ENCODE measurements around the gene PRKD1.

PRKD1 gene

GRCh38 chr14:29829851-29830250 lies 97.8 kb downstream of the PRKD1 start:
- DNase-seq: no peak

DNA sequence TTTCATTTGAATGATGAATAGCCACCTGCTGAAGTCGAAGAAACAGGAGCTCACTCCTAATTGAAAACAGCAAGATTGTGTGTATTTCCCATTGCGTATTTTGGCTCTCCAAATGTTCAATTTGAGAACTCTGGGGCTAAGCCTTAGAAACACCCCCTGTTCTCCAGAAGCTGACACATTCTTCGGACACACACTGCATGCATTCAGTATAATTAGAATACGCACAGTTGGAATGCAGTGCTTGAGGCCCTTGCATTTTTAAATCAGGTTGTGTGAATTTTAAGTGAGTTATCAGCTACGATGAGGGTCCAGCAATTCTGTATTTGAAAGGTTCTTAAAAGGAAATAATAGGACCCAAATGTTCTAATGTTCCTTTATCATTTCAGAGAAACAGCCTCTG lies 103.8 kb downstream of the PRKD1 start:
- DNase-seq: no peak

DNA sequence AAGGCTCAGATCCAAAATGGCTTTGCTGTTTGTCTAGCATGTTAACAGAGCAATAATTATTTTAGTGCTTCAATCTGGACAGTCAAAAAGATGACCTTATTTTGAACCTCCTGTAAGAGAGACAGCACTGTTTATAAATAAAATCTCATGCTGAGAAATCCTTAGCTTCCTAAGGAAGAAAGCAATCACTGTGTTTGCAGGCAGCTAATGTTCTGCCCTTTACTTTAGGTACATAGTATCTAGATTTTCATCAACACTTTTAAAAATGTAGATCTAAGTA lies 105.3 kb downstream of the PRKD1 start:
- no peak for DNase-seq

DNA sequence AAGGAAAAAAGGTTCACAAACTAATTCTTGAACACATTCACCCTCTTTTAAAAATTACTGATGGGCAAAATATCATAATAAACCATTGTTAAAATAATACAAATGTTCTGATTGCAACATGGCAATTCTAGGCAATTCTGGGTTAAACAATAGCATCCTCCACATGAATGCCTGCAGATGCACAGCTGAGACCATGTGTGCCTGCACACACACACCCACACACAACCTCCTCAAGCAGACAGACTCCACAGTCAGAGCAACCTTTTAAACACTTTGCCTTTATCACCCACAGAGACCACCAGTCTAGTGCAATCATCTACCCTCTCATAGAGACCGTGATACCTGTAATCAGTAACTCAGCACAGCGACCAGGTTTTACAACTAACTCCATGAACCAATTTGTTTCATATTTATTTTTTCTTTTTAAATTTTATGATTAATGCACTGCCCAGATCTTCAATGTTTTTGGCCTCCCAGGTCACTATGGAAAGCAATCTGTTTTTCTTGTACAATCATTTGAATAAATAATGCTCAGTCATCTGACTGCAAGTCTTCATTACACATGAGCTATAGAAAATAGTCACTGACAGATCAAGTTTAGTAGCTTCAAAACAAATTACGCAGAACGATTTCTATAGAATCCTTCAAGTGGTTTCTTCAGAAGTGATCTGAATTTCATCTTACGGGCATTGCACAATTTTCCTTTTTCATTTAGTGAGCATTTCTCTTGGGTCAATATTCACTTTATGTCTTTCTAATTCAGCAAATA lies 105.8 kb downstream of the PRKD1 start:
- no peak for DNase-seq

DNA sequence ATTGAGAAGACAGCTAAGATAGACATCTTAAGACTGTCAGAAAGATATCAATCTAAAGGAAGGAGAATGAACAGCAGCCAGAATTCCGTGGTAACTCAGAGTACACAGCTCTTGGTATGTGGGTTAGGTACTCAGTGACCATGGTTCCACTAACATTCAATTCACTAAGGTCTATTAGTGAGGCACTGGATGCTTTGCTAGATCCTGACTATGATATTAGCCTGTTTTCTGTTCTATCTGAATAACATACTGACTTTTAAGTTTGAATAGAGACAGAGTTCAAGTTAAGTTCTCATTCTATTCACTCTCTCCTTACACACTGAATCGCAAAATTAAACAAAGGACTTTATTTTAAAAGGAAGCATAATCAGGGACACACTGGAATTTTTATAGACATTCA lies 106.4 kb downstream of the PRKD1 start:
- no peak for DNase-seq

GRCh38 chr14:29820785-29821184 lies 106.9 kb downstream of the PRKD1 start:
- no peak for DNase-seq

DNA sequence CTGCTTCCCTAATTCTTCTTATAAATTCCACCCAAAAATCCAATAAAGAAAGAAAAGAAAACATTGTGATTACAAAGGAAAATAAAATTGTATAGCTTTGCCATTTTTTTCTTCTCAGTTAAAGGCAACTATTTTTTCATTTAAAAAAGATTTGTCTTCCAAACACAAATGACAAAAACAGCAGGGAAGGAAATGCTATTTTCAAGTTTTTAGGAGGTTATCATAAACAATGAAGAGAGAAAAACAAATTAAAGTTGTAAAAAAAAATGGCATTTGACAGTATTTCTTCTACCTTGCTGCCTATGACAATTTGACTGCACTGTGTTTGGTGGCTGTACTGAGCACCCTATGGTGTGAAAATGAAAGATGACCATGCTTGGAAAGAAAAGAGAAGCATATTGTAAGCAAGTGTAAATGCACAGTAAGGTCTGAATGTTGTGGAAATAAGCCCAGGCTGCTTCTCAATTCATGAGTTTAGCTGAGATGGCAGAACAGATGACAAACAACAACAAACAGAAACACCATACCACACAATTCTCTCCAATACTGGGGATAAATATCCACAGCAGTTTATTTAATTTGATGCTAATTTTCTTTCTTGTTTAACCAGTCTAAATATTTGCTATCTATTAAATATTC lies 109.8 kb downstream of the PRKD1 start:
- DNase-seq: no peak

GRCh38 chr14:29815016-29815674 lies 112.5 kb downstream of the PRKD1 start:
- DNase-seq: no peak

GRCh38 chr14:29814156-29815015 lies 113.3 kb downstream of the PRKD1 start:
- DNase-seq: no peak

GRCh38 chr14:29810682-29811081 lies 117.0 kb downstream of the PRKD1 start:
- no peak for DNase-seq

GRCh38 chr14:29810064-29810463 lies 117.6 kb downstream of the PRKD1 start:
- DNase-seq: no peak

GRCh38 chr14:29806124-29806517 lies 121.5 kb downstream of the PRKD1 start:
- no peak for DNase-seq

DNA sequence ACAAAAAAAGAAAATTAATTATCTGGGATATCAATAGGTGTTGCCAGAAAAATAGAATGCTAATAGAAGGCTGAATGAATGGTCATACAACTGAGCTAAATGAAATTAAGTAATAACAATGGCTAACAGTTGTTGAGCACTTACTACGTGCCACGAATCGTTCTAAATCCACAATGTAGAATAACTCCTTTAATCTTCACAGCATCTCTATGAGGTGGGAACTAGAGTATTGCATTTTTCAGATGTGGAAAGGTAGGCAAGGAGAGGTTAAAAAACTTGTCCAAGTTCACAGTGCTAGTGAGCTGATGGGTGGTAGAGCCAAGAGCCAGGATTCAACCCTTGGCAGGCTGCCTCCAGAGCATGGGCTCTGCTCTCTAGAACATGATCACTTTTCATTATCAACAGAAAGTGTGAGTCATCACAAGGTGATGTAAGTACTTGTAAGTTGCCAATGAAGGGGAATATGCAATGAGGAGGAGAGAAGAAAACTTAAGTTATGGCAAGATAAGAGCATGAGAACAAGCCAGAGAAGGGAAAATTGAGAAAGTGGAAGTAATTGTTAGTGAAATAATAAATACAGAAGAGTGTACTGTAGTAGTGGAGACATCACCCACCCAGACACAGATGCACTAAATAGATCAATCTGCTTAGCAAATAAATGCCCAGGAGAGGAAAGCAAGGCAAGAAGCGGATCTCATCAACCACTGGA lies 122.1 kb downstream of the PRKD1 start:
- no peak for DNase-seq

GRCh38 chr14:29804481-29805266 lies 123.0 kb downstream of the PRKD1 start:
- DNase-seq: no peak

DNA sequence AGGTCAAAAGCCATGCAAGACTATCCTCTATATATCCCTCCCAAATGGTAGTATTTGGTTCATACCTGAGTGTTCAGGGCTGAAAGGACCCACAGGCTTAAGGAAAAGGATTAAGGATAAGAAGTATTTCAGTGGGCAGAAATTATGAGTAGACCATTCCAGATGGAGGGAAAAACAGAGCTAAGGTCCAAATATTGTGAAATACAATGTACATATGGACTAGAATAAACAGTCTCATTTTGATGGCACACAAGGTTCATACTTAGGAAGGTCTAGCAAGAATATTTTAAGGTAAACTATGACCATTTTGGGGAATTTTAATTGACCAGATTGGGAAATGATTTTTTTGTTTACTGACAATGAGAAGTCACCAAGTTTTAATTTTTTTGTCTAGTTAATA lies 124.6 kb downstream of the PRKD1 start:
- no peak for DNase-seq

GRCh38 chr14:29802211-29802610 lies 125.4 kb downstream of the PRKD1 start:
- no peak for DNase-seq

DNA sequence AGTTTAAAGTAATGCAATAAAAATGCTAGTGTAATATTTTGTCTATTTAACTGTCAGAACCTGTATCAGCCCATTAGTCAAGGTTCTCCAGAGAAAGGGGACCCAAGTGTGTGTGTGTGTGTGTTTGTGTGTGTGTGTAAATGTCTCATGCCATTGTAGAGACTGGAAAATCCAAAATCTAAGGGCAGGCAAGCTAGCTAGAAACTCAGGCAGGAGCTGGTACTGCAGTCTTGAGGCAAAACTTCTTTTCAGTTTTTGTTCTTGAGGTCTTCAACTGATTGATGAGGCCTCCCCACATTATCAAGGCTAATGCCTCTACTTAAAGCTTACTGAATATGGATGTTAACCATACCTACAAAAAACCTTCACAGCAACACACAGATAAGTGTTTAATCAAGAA lies 126.7 kb downstream of the PRKD1 start:
- no peak for DNase-seq

- no peak for DNase-seq
These were observed 128.1 kb downstream of the PRKD1 start for GRCh38 chr14:29799464-29800095.

GRCh38 chr14:29798811-29799210 lies 128.8 kb downstream of the PRKD1 start:
- DNase-seq: no peak

GRCh38 chr14:29798108-29798663 lies 129.5 kb downstream of the PRKD1 start:
- no peak for DNase-seq

DNA sequence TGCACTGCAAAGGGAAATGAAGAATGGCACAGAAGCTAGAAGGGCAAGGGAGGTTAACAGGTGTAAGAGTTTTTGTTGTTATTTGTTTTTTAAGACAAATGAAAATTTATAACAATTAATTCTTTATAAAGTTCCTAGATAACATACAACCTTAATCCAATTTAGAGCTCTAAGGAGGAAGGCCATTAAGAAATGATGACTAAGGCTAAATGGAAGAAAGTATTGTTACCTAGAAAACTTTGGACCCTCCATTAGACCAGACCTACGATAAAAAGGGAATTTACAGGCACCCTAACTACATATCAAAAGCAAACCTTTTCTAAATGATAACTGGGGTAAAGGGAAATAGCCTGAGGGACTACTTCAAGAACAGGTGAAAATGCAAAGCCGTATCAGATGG lies 130.8 kb downstream of the PRKD1 start:
- DNase-seq: no peak
